ENCODE results near the gene ZNF664. TPM values are rescaled to one million over a fixed set of nuclear protein-coding genes. Genes with fewer than 3 reads are reported as not detected.

Gene ZNF664
- polyA plus RNA-seq, 1 donor from 2014 or later: 146 TPM

DNA sequence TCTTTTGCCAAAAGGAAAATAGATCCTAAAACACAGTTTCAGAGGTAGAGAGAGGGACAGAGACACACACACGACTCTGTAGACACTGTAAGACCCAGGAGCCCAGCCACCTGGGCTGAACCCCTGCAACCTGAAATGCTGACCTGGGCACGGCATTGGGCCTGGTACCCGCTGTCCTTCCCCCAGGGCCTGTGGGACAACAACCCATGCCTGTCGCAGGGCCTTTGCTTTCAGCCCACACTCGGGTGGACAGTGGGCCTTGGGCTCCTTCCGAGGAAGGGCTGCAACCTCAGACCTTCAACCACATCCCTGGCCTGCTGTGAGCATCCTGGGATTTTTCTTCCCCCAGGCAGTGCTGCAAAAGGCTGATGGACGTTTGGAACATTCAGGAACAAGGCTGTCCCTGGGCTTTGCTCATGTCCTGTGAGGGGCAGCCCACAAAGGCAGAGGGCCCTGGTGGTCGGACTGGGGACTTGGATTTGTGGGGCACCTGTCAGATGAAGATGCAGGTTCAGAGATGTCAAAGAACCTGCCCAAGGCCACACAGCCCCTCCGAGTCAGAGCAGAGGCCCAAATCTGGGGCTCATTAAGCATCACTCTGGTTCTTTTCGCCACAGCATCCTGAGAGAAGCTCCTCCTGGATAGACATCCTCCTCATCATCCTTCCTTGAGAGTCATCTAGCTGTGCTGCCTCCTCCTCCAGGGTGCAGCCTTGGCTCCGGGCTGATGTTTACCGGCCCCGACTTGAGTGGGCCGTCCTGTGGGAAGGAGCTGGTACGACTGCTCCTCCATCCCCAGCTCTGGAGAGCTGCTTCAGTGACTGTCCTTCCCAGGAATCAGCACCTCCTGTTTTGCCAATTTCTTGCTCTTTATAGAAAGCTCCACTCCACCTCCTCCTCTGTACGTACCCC, 33.0 kb upstream of the ZNF664 start (continued):
- TF ChIP-seq EZH2 (IDR thresholded peaks at IDR 0.05; ENCODE audit: borderline replicate concordance, insufficient read depth, low read length, poor library complexity, severe bottlenecking) (no peak), EP300 (conservative IDR thresholded peaks at IDR 0.05; ENCODE audit: poor library complexity, severe bottlenecking) (no peak)

DNA sequence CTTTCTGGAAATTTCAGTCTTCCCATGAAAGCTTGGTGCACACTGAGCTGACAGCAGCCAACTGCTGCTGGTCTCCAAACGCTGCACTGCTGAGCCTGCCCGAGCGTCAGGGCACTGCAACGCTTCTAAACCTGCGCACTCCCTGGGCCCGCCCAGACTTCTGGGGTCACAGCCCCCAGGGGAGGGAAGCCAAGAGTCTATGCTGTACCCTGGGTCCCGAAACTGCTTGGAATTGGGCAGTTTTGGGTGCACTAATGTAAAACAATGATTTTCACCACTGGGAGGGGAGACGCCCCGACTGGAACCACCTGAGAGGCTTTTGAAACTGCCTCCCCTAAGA, 32.4 kb upstream of the ZNF664 start:
- Histone ChIP-seq H3K4me3 (ENCODE audit: low read length) (no peak overlapping the region), H3K4me2 (ENCODE audit: low read length) (no peak overlapping the region), H2AFZ (ENCODE audit: low read depth, low read length) (no peak overlapping the region), H3K36me3 (ENCODE audit: insufficient read depth, low read length) (no peaks in the 10 kb centered on the region), H3K9ac (ENCODE audit: low read length) (no peak overlapping the region), H3F3A (ENCODE audit: insufficient read depth, low read length, poor library complexity, severe bottlenecking) (no peaks in the 10 kb centered on the region), H3K9me3 (ENCODE audit: low read length) (no peaks in the 10 kb centered on the region), H3K27me3 (ENCODE audit: insufficient read depth, low read depth, low read length) (no peaks in the 10 kb centered on the region), H3K9me2 (ENCODE audit: insufficient read depth, low read length) (no peaks in the 10 kb centered on the region), H3K79me2 (replicated peaks; ENCODE audit: insufficient read depth, low read length) (no peaks in the 10 kb centered on the region), H4K20me1 (ENCODE audit: insufficient read depth) (no peaks in the 10 kb centered on the region), H3K27ac (ENCODE audit: low read length) (no peak overlapping the region)
- TF ChIP-seq, protein P1, sequence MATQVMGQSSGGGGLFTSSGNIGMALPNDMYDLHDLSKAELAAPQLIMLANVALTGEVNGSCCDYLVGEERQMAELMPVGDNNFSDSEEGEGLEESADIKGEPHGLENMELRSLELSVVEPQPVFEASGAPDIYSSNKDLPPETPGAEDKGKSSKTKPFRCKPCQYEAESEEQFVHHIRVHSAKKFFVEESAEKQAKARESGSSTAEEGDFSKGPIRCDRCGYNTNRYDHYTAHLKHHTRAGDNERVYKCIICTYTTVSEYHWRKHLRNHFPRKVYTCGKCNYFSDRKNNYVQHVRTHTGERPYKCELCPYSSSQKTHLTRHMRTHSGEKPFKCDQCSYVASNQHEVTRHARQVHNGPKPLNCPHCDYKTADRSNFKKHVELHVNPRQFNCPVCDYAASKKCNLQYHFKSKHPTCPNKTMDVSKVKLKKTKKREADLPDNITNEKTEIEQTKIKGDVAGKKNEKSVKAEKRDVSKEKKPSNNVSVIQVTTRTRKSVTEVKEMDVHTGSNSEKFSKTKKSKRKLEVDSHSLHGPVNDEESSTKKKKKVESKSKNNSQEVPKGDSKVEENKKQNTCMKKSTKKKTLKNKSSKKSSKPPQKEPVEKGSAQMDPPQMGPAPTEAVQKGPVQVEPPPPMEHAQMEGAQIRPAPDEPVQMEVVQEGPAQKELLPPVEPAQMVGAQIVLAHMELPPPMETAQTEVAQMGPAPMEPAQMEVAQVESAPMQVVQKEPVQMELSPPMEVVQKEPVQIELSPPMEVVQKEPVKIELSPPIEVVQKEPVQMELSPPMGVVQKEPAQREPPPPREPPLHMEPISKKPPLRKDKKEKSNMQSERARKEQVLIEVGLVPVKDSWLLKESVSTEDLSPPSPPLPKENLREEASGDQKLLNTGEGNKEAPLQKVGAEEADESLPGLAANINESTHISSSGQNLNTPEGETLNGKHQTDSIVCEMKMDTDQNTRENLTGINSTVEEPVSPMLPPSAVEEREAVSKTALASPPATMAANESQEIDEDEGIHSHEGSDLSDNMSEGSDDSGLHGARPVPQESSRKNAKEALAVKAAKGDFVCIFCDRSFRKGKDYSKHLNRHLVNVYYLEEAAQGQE (IDR thresholded peaks at IDR 0.05; ENCODE audit: borderline replicate concordance): no peak
- TF ChIP-seq EP300 (conservative IDR thresholded peaks at IDR 0.05; ENCODE audit: poor library complexity, severe bottlenecking): no peak
- no peak for TF ChIP-seq TAF1 (IDR thresholded peaks at IDR 0.05; ENCODE audit: low read depth)
- TF ChIP-seq MXI1 (conservative IDR thresholded peaks at IDR 0.05; ENCODE audit: poor library complexity, severe bottlenecking): no peak
- no peak for TF ChIP-seq SMC3 (conservative IDR thresholded peaks at IDR 0.05; ENCODE audit: poor library complexity)
- no peak for TF ChIP-seq POLR2AphosphoS5 (IDR thresholded peaks at IDR 0.05)
- no peak for TF ChIP-seq RAD21 (conservative IDR thresholded peaks at IDR 0.05)
- TF ChIP-seq, protein P2, sequence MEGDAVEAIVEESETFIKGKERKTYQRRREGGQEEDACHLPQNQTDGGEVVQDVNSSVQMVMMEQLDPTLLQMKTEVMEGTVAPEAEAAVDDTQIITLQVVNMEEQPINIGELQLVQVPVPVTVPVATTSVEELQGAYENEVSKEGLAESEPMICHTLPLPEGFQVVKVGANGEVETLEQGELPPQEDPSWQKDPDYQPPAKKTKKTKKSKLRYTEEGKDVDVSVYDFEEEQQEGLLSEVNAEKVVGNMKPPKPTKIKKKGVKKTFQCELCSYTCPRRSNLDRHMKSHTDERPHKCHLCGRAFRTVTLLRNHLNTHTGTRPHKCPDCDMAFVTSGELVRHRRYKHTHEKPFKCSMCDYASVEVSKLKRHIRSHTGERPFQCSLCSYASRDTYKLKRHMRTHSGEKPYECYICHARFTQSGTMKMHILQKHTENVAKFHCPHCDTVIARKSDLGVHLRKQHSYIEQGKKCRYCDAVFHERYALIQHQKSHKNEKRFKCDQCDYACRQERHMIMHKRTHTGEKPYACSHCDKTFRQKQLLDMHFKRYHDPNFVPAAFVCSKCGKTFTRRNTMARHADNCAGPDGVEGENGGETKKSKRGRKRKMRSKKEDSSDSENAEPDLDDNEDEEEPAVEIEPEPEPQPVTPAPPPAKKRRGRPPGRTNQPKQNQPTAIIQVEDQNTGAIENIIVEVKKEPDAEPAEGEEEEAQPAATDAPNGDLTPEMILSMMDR (IDR thresholded peaks at IDR 0.05; ENCODE audit: poor library complexity, severe bottlenecking): no peak
- no peak for TF ChIP-seq EZH2 (IDR thresholded peaks at IDR 0.05; ENCODE audit: borderline replicate concordance, insufficient read depth, low read length, poor library complexity, severe bottlenecking)

DNA sequence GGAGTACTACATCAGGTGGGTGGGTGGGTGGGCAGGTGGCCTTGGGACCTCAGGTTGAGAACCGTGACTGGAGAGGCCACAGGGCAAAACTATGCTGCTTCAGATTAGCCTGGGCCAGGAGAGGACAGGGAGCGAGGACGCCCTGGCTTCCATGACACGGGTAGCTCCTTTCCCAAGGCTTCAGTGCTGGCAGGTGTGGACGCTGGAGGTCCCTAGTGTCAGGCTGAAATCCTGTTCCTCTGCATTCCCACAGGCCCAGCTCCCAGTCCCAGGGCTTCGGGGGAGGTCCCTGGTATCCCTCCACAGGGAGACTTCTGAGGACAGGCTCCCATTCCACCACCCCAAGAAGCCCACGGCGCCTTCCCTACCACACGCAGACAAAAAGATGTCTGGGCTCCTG, 32.0 kb upstream of the ZNF664 start:
- H3K9me3 ChIP-seq (ENCODE audit: low read length): no peaks in the 10 kb centered on the region
- no peaks in the 10 kb centered on the region for H3F3A ChIP-seq (ENCODE audit: insufficient read depth, low read length, poor library complexity, severe bottlenecking)
- no peak overlapping the region for H3K9ac ChIP-seq (ENCODE audit: low read length)
- no peaks in the 10 kb centered on the region for H4K20me1 ChIP-seq (ENCODE audit: insufficient read depth)
- TF ChIP-seq, protein P2 (IDR thresholded peaks at IDR 0.05; ENCODE audit: poor library complexity, severe bottlenecking): no peak
- TF ChIP-seq MXI1 (conservative IDR thresholded peaks at IDR 0.05; ENCODE audit: poor library complexity, severe bottlenecking) (no peak), EP300 (conservative IDR thresholded peaks at IDR 0.05; ENCODE audit: poor library complexity, severe bottlenecking) (no peak), POLR2AphosphoS5 (IDR thresholded peaks at IDR 0.05) (no peak), RAD21 (conservative IDR thresholded peaks at IDR 0.05) (no peak), EZH2 (IDR thresholded peaks at IDR 0.05; ENCODE audit: borderline replicate concordance, insufficient read depth, low read length, poor library complexity, severe bottlenecking) (no peak)
- no peak overlapping the region for H2AFZ ChIP-seq (ENCODE audit: low read depth, low read length)
- no peaks in the 10 kb centered on the region for H3K36me3 ChIP-seq (ENCODE audit: insufficient read depth, low read length)
- H3K27ac ChIP-seq (ENCODE audit: low read length): no peak overlapping the region
- H3K79me2 ChIP-seq (replicated peaks; ENCODE audit: insufficient read depth, low read length): no peaks in the 10 kb centered on the region
- no peak overlapping the region for H3K4me3 ChIP-seq (ENCODE audit: low read length)
- H3K4me2 ChIP-seq (ENCODE audit: low read length): no peak overlapping the region
- H3K9me2 ChIP-seq (ENCODE audit: insufficient read depth, low read length): no peaks in the 10 kb centered on the region
- no peaks in the 10 kb centered on the region for H3K27me3 ChIP-seq (ENCODE audit: insufficient read depth, low read depth, low read length)
